HCT116 (cell line): Measurements from ENCODE around the gene WNT11. TPM values are rescaled to one million over a fixed set of nuclear protein-coding genes. Genes with fewer than 3 reads are reported as not detected.

ENCODE experiments used
- ATAC-seq: fragments of 200-7000 bp; cut with Tn5 transposase; 2 replicates; pipeline ENCODE4 v1.9.1; 2020; ENCODE audit warnings: mild to moderate bottlenecking, moderate library complexity
- BruUV-seq: library from RNA; stranded (reverse); fragments of 400-500 nt; replicated peaks from 2 replicates; lab custom pipeline; 2021; lab: Mats Ljungman, UMichigan
- CTCF ChIA-PET: fragments of 300-600 bp; sonication (Branson Sonifier 250); formaldehyde crosslinking; loops from one replicate; lab custom pipeline; 2021; ENCODE audit warnings: antibody characterized with exemption; lab: Charles Lee
- POLR2A ChIA-PET: fragments of 300-600, 350-600 bp; sonication (Branson Sonifier 250); formaldehyde crosslinking; loops from one replicate; lab custom pipeline; 2021; ENCODE audit warnings: antibody characterized with exemption; lab: Charles Lee
- RAD21 ChIA-PET, 2 experiments: fragments of 300-600 bp; sonication (Branson Sonifier 250); formaldehyde crosslinking; loops; one replicate each; lab custom pipeline; 2023; ENCODE audit warnings: low total read pairs in 2 of 2; ENCODE audit not compliant: uncharacterized antibody in 2 of 2, unreplicated experiment in 2 of 2, low non-redundant PET in 1 of 2; lab: Charles Lee
- DNase-seq: peaks from one replicate; pipeline ENCODE4 v3.0.0-alpha.2; 2010; ENCODE audit warnings: low read depth, low spot score
- H2AFZ ChIP-seq: fragments of 200-600 bp; shearing (Covaris generic), sonication (generic); 2 replicates; pipeline ENCODE4 v1.6.1; 2017; ENCODE audit warnings: low read depth, mixed run types, mixed read lengths, antibody characterized with exemption, low read length; ENCODE audit not compliant: poor library complexity, severe bottlenecking
- H3K27ac ChIP-seq: 2 replicates; pipeline ENCODE4 v1.5.1; 2012; ENCODE audit warnings: low read depth, low read length
- H3K27me3 ChIP-seq: fragments of 200-600 bp; sonication (generic); 2 replicates; pipeline ENCODE4 v1.6.1; 2016; ENCODE audit warnings: mixed run types, low read length, mixed read lengths; ENCODE audit not compliant: insufficient read depth
- H3K36me3 ChIP-seq, 2 experiments: fragments of 200-500 bp in 1 of 2; fragments of 200-600 bp in 1 of 2; sonication (Bioruptor generic) in 1 of 2; sonication (generic) in 1 of 2; 2 replicates each; pipeline versions ENCODE4 v1.5.1 to v1.6.1; 2014 to 2016; ENCODE audit warnings: low read length in 2 of 2, inconsistent platforms in 1 of 2, mixed read lengths in 1 of 2, mixed run types in 1 of 2; ENCODE audit not compliant: insufficient read depth in 2 of 2, control insufficient read depth in 1 of 2
- H3K4me1 ChIP-seq, 2 experiments: fragments of 200-600 bp in 1 of 2; sonication (generic) in 1 of 2; 2 replicates each; pipeline versions ENCODE4 v1.5.1 to v1.6.1; 2012 to 2017; ENCODE audit warnings: low read length in 2 of 2, inconsistent platforms in 1 of 2, mild to moderate bottlenecking in 1 of 2, mixed read lengths in 1 of 2, mixed run types in 1 of 2, moderate library complexity in 1 of 2; ENCODE audit not compliant: insufficient read depth in 2 of 2, control insufficient read depth in 1 of 2
- H3K4me2 ChIP-seq: fragments of 200-600 bp; sonication (generic); 2 replicates; pipeline ENCODE4 v1.6.1; 2017; ENCODE audit warnings: mixed run types, low read length, mixed read lengths
- H3K4me3 ChIP-seq, 2 experiments: fragments of 200-600 bp in 1 of 2; sonication (generic) in 1 of 2; replicated peaks in 1 of 2; 2 replicates each; pipeline ENCODE4 v1.5.1; 2011 to 2016; ENCODE audit warnings: low read length in 2 of 2, control low read depth in 1 of 2, low read depth in 1 of 2, mild to moderate bottlenecking in 1 of 2, mixed read lengths in 1 of 2, mixed run types in 1 of 2
- H3K79me2 ChIP-seq: fragments of 200-600 bp; sonication (generic); 2 replicates; pipeline ENCODE4 v1.6.1; 2017; ENCODE audit warnings: mild to moderate bottlenecking, mixed run types, low read length, moderate library complexity, mixed read lengths; ENCODE audit not compliant: insufficient read depth
- H3K9ac ChIP-seq: fragments of 200-600 bp; sonication (generic); 2 replicates; pipeline ENCODE4 v1.6.1; 2016; ENCODE audit warnings: low read length, mixed read lengths
- H3K9me2 ChIP-seq: fragments of 200-600 bp; sonication (generic), shearing (Covaris generic); 2 replicates; pipeline ENCODE4 v1.6.1; 2017; ENCODE audit warnings: mixed run types, mild to moderate bottlenecking, moderate library complexity; ENCODE audit not compliant: insufficient read depth
- H3K9me3 ChIP-seq, 2 experiments: fragments of 200-500 bp in 1 of 2; fragments of 200-600 bp in 1 of 2; sonication (Bioruptor generic) in 1 of 2; sonication (generic) in 1 of 2; 2 replicates each; pipeline ENCODE4 v1.6.1; 2014 to 2017; ENCODE audit warnings: low read length in 2 of 2, mixed read lengths in 2 of 2, inconsistent platforms in 1 of 2, low read depth in 1 of 2, mild to moderate bottlenecking in 1 of 2, mixed run types in 1 of 2, moderate library complexity in 1 of 2; ENCODE audit not compliant: control insufficient read depth in 1 of 2, insufficient read depth in 1 of 2
- H4K20me1 ChIP-seq: fragments of 200-600 bp; sonication (generic), shearing (Covaris generic); 2 replicates; pipeline ENCODE4 v1.6.1; 2017; ENCODE audit warnings: mixed run types, mild to moderate bottlenecking, moderate library complexity; ENCODE audit not compliant: insufficient read depth
- ATF3 ChIP-seq: IDR thresholded peaks from 2 replicates; pipeline ENCODE4 v1.6.1; 2012
- CEBPB ChIP-seq: IDR thresholded peaks from 2 replicates; pipeline ENCODE4 v1.6.1; 2012; ENCODE audit warnings: low read depth
- CTCF ChIP-seq, 3 experiments: fragments of 200-600 bp in 1 of 3; sonication (generic) in 1 of 3; IDR thresholded peaks in 2 of 3; conservative IDR thresholded peaks in 1 of 3; 2 replicates each; pipeline ENCODE4 v1.5.1; 2012 to 2017; ENCODE audit warnings: low read depth in 2 of 3, low read length in 2 of 3, antibody characterized with exemption in 1 of 3, borderline replicate concordance in 1 of 3, control low read depth in 1 of 3, mild to moderate bottlenecking in 1 of 3, mixed read lengths in 1 of 3, mixed run types in 1 of 3, moderate library complexity in 1 of 3; ENCODE audit not compliant: insufficient read depth in 1 of 3
- EGR1 ChIP-seq: IDR thresholded peaks from 2 replicates; pipeline ENCODE4 v1.6.1; 2012; ENCODE audit warnings: low read depth
- EZH2 ChIP-seq: fragments of 200-600 bp; sonication (generic); IDR thresholded peaks from 2 replicates; pipeline ENCODE4 v1.6.1; 2017; ENCODE audit warnings: antibody characterized with exemption, mixed run types
- JUND ChIP-seq: IDR thresholded peaks from 2 replicates; pipeline ENCODE4 v1.6.1; 2012
- RAD21 ChIP-seq: IDR thresholded peaks from 2 replicates; pipeline ENCODE4 v1.6.1; 2012; ENCODE audit warnings: low read depth, mild to moderate bottlenecking
- REST ChIP-seq: IDR thresholded peaks from 2 replicates; pipeline ENCODE4 v1.6.1; 2012; ENCODE audit warnings: low read depth
- SIN3A ChIP-seq: IDR thresholded peaks from 2 replicates; pipeline ENCODE4 v1.6.1; 2012; ENCODE audit warnings: low read depth
- SP1 ChIP-seq: IDR thresholded peaks from 2 replicates; pipeline ENCODE4 v1.6.1; 2012; ENCODE audit warnings: low read depth
- TCF7L2 ChIP-seq: IDR thresholded peaks from 2 replicates; pipeline ENCODE4 v1.7.0; 2011; ENCODE audit warnings: borderline replicate concordance, inconsistent platforms; ENCODE audit not compliant: insufficient read depth, insufficient read length; ENCODE audit errors: extremely low read depth
- ZBTB33 ChIP-seq: IDR thresholded peaks from 2 replicates; pipeline ENCODE4 v1.6.1; 2011; ENCODE audit warnings: mild to moderate bottlenecking, low read length, moderate library complexity; ENCODE audit not compliant: insufficient replicate concordance; ENCODE audit errors: extremely low read depth
- ZNF274 ChIP-seq: fragments of 200-500 bp; sonication (Bioruptor generic); IDR thresholded peaks from 2 replicates; pipeline ENCODE4 v1.6.1; 2014; ENCODE audit warnings: mild to moderate bottlenecking, low read depth, low read length, inconsistent platforms
- intact Hi-C: fragments of 100-400 bp; cut with micrococcal nuclease; formaldehyde crosslinking; loops from 2 replicates; pipeline ENCODE4 v1.10.0; 2022
- total RNA-seq: library from RNA; stranded (reverse); gene quantifications from one replicate; pipeline ENCODE4 v1.2.1, GENCODE V29; 2021; ENCODE audit not compliant: unreplicated experiment

The WNT11 gene
- total RNA-seq, 1 experiment from 2014 or later, result 1.9 TPM

GRCh38 chr11:76159303-76159937 is 46.9 kb downstream of the WNT11 start:
- Histone ChIP-seq H3K27ac (no peak overlapping the region), H3K9ac (no peak overlapping the region), H3K4me2 (no peak overlapping the region), H3K79me2 (no peaks in the 10 kb centered on the region), H4K20me1 (no peaks in the 10 kb centered on the region), H3K36me3 (no peaks in the 10 kb centered on the region), H3K27me3 (no peaks in the 10 kb centered on the region), H3K4me3 (no peak overlapping the region), H3K9me2 (no peaks in the 10 kb centered on the region), H3K9me3 (no peaks in the 10 kb centered on the region), H2AFZ (no peak overlapping the region), H3K4me1 (no peaks in the 10 kb centered on the region)
- intact Hi-C loops, result no loop called here
- no TSS peak for BruUV-seq
- RAD21 ChIA-PET, result no interaction called here
- ATAC-seq (no peak), DNase-seq (no peak)
- TF ChIP-seq EZH2, result no peak
- no peak for TF ChIP-seq CTCF (IDR thresholded peaks at IDR 0.05 in 2 of 3, conservative IDR thresholded peaks at IDR 0.05 in 1 of 3; ENCODE audit: borderline replicate concordance in 1 of 3, insufficient read depth in 1 of 3, low read depth in 2 of 3, low read length in 2 of 3)
- no peak for TF ChIP-seq SIN3A
- TF ChIP-seq EGR1, result no peak
- TF ChIP-seq REST, result no peak
- no peak for TF ChIP-seq SP1
- no peak for TF ChIP-seq ZBTB33
- no peak for TF ChIP-seq RAD21
- no peak for TF ChIP-seq ATF3
- TF ChIP-seq TCF7L2, result no peak
- TF ChIP-seq CEBPB, result no peak
- TF ChIP-seq ZNF274, result no peak
- no peak for TF ChIP-seq JUND
- POLR2A ChIA-PET, result no interaction called here
- CTCF ChIA-PET, result no interaction called here
